Measurements from ENCODE around the gene HDAC4.

DNA sequence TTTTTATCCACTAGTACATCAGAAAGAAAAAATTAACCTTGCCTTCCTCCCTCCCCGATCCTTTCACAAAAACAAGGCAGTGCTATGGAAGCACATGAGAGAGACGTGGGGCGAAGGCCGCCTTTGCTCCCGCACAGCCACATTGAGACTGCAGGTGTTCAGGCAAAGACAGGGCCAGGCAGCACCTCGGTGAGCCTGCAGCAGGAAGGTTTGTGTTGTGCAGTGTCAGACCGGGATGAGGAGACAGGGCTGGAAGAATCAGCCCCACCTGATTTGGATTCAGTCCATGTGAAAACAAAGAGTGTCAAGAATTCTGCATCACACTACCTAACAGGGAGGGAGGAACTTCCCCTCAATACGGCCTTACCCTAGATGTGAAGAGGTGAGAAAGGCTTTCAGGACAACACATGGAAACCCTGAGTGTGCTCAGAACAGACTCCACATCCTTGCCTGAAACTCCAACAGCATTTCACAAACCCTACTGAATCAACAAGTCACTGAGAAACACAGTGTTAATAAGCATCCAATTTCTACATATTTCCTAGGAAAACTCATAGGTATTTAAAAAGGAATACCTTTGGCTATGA is 59.6 kb downstream of the HDAC4 start:
- no peak for TF ChIP-seq EZH2 (IDR thresholded peaks at IDR 0.05; ENCODE audit: low read depth, low read length, severe bottlenecking)
- TF ChIP-seq, protein P1, sequence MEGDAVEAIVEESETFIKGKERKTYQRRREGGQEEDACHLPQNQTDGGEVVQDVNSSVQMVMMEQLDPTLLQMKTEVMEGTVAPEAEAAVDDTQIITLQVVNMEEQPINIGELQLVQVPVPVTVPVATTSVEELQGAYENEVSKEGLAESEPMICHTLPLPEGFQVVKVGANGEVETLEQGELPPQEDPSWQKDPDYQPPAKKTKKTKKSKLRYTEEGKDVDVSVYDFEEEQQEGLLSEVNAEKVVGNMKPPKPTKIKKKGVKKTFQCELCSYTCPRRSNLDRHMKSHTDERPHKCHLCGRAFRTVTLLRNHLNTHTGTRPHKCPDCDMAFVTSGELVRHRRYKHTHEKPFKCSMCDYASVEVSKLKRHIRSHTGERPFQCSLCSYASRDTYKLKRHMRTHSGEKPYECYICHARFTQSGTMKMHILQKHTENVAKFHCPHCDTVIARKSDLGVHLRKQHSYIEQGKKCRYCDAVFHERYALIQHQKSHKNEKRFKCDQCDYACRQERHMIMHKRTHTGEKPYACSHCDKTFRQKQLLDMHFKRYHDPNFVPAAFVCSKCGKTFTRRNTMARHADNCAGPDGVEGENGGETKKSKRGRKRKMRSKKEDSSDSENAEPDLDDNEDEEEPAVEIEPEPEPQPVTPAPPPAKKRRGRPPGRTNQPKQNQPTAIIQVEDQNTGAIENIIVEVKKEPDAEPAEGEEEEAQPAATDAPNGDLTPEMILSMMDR (IDR thresholded peaks at IDR 0.05; ENCODE audit: control extremely low read depth in 1 of 3, insufficient read depth in 1 of 3, low read depth in 1 of 3, low read length in 3 of 3): no peak
- TF ChIP-seq YY1 (IDR thresholded peaks at IDR 0.05; ENCODE audit: low read depth, low read length): no peak
- TF ChIP-seq, protein P2, sequence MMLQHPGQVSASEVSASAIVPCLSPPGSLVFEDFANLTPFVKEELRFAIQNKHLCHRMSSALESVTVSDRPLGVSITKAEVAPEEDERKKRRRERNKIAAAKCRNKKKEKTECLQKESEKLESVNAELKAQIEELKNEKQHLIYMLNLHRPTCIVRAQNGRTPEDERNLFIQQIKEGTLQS (IDR thresholded peaks at IDR 0.05; ENCODE audit: insufficient read depth, low read depth, low read length): no peak
- no peak for TF ChIP-seq TBP (IDR thresholded peaks at IDR 0.05; ENCODE audit: low read depth, low read length)
- TF ChIP-seq SP1 (IDR thresholded peaks at IDR 0.05; ENCODE audit: low read depth, low read length): no peak
- TF ChIP-seq POLR2A (IDR thresholded peaks at IDR 0.05; ENCODE audit: control extremely low read depth in 1 of 2, low read depth in 2 of 2, low read length in 2 of 2): no peak
- TF ChIP-seq EGR1 (IDR thresholded peaks at IDR 0.05; ENCODE audit: borderline replicate concordance, low read depth, low read length): no peak
- TF ChIP-seq BACH1 (IDR thresholded peaks at IDR 0.05; ENCODE audit: low read length): no peak
- TF ChIP-seq RXRA (IDR thresholded peaks at IDR 0.05; ENCODE audit: insufficient read depth, low read depth, low read length): no peak
- no peak for TF ChIP-seq NANOG (IDR thresholded peaks at IDR 0.05; ENCODE audit: insufficient read depth, low read depth, low read length, poor library complexity, severe bottlenecking)

Data from H1 (cell line).